GM08714 (cell line): ENCODE results near the gene BRD3.

Source experiments
- H3K4me3 ChIP-seq: fragments of 200-500 bp; sonication (Bioruptor generic); 2 replicates; pipeline ENCODE4 v1.5.1; 2014; ENCODE audit warnings: mild to moderate bottlenecking, low read length, inconsistent platforms
- ZNF274 ChIP-seq: IDR thresholded peaks from 2 replicates; pipeline ENCODE4 v1.6.1; 2012; ENCODE audit warnings: mild to moderate bottlenecking, low read depth, low read length

Gene BRD3

GRCh38 chr9:134061688-134062371 lies 6.0 kb downstream of the BRD3 start:
- no peak overlapping the region for H3K4me3 ChIP-seq
- TF ChIP-seq ZNF274: no peak

DNA sequence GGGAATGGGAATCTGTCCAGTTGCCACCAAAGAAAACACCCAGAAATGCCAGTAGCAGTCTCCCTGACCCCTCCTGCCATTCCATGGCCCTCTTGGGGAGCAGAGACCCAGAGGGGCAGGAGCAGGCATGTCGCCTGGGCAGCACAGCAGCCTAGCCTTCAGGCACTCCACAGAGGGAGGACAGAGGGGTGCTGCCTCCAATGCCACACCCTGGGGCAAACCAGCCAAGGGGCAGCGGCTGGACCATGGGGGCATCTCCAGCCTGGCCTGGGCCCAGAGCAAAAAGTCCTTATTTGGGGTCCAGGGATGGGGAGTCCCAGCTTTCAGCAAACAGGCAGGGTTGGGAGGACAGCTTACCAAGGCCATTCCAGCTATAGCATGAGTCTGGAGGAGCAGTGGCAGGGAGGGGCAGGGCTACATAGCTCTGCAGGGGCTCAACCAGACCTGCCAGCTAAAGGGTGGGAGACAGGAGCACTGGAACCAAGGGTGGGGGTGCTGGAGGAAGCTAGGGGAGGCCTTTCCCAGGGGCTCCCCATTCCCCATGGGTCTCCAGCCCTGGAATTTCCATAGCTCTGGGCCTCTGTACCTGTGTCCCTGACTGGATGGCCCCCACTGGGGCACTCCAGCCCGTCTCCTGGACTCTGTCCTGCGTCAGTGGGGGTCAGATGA lies 6.7 kb downstream of the BRD3 start:
- no peak for TF ChIP-seq ZNF274
- no peak overlapping the region for H3K4me3 ChIP-seq

- H3K4me3 ChIP-seq: no peak overlapping the region
- no peak for TF ChIP-seq ZNF274
These were observed 7.3 kb downstream of the BRD3 start for GRCh38 chr9:134060546-134060945.

GRCh38 chr9:134059661-134060395 lies 8.0 kb downstream of the BRD3 start:
- no peak for TF ChIP-seq ZNF274
- H3K4me3 ChIP-seq: no peak overlapping the region

GRCh38 chr9:134059188-134059641 lies 8.6 kb downstream of the BRD3 start:
- TF ChIP-seq ZNF274: no peak
- no peak overlapping the region for H3K4me3 ChIP-seq

DNA sequence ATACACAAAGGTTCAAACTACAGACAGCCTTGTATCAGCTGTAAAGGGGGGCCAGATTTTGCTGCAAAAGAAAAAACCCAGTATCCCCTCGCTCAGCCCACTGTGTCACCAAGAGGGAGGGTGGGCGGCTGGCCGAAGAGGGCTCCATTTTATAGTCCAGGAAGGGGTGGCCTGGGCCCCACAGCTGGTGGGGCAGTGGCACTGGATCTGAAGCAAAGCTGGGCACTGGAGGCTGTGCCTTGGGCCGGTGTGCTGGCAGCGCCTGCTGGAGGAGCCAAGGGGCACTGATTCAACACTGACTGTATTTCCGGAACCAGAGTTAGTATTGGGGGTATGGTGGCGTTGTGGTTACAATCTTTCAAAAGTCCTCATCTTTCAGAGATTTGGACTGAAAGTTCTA lies 9.1 kb downstream of the BRD3 start:
- H3K4me3 ChIP-seq: no peak overlapping the region
- no peak for TF ChIP-seq ZNF274

DNA sequence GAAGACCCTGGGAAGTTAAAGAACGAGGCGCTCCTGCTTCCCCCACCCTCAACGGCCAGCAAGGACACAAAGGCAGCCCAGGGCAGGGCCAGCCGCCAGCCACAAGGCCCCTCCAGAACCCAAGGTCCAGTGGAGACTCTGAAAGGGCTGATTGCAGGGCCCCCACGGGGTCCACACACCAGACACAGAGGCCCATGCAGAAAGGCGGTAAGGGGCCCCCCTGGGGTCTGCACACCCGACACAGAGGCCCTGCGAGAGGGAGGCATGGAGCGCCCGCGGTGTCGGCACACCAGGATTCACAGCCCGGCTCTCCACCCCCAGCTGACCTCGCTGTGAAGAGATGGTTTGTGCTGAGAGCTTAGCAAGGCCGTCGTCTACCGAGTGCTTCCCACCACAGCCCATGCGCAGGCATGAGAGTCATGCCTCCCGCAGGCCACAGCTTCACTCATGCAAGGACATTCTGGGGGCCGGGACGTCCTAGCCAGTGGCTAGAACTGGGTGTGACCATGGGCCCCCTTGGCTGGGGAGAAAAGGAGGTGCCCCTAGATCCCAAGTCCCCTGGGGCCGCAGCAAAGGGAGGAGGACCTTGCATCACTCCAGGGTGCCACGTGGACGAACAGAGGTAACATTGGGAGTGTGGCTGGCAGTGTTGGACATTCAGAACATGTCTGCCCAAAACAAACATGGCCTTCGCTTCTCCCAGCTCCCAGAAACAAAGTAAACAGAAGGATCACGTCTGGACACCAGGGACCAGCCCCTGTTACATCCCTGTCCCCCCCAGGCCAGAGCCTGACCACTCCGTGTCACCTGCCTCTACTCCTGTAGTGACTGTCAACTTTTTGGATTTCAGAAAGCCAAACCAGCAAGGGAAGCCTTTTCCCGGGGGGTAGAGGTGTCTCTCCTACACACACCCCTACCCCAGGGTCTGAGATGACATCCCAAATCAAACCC lies 9.8 kb downstream of the BRD3 start:
- H3K4me3 ChIP-seq: no peak overlapping the region
- TF ChIP-seq ZNF274: no peak

DNA sequence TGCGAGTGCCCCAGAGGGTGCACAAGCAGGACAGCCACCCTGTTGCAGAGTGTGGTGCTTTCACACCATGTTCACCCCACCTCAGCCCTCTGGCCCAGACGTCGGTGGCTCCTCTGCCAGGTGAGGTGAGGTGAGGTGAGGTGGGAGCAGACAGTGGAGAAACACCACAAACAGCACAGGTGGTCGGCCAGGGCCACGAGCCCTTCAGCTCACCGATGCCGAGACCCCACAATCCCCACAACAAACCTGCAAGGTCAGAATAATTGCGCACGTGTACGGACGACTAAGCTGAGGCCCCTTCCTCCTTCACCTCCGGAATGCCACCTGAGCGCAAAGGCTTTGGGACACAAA lies 10.5 kb downstream of the BRD3 start:
- no peak overlapping the region for H3K4me3 ChIP-seq
- TF ChIP-seq ZNF274: no peak

- no peak for TF ChIP-seq ZNF274
- H3K4me3 ChIP-seq: no peak overlapping the region
These were observed 11.1 kb downstream of the BRD3 start for GRCh38 chr9:134056483-134057306.

DNA sequence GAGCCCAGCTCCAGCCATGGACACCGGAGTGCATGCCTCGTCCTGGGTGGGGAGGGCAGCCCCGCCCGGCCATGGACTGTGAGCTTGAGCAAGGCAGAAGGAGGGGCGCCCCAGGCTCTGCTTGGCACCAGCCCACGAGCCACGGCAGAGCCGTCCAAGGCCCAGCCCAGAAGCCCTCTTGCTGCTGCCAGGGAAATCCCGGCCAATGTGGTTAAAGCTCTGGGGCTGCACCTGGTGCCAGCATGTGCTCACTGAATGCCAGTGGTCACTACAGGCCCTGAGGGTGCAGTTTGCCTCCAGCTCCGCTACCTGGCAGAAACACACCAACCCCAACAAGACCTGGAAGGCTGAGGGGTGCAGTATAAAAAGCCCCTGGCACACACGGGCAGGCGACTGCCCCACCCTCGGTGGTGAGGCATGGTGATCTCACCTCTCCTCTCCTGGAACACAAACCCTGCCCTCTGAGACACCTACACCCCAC lies 11.8 kb downstream of the BRD3 start:
- no peak overlapping the region for H3K4me3 ChIP-seq
- TF ChIP-seq ZNF274: no peak

GRCh38 chr9:134054891-134055811 lies 12.7 kb downstream of the BRD3 start:
- TF ChIP-seq ZNF274: no peak
- no peak overlapping the region for H3K4me3 ChIP-seq
